Activated B cell treated with CpG ODN at 0.5 μM for 24 hours (primary cell): ENCODE measurements around the gene AMFR. TPM values are rescaled to one million over a fixed set of nuclear protein-coding genes. Genes with fewer than 3 reads are reported as not detected.

Source experiments
- ATAC-seq: fragments of 200-7000 bp; cut with Tn5 transposase; one replicate; pipeline ENCODE4 v1.10.0; 2021; ENCODE audit warnings: low read depth, mild to moderate bottlenecking, moderate library complexity
- CTCF ChIA-PET: fragments of 350-600 bp; sonication (Branson Sonifier 250); formaldehyde crosslinking; loops from one replicate; lab custom pipeline; 2021; ENCODE audit warnings: antibody characterized with exemption; lab: Charles Lee
- POLR2A ChIA-PET: fragments of 350-600 bp; sonication (Branson Sonifier 250); formaldehyde crosslinking; loops from one replicate; lab custom pipeline; 2021; ENCODE audit warnings: antibody characterized with exemption; lab: Charles Lee
- DNase-seq: peaks from one replicate; pipeline ENCODE4 v3.0.0; 2022
- H3K27ac Mint-ChIP-seq: one replicate; pipeline ENCODE4 v1.8.0; 2020; ENCODE audit warnings: mixed read lengths
- H3K27me3 Mint-ChIP-seq: one replicate; pipeline ENCODE4 v1.8.0; 2021; ENCODE audit warnings: mixed read lengths
- H3K36me3 Mint-ChIP-seq: one replicate; pipeline ENCODE4 v1.8.0; 2021; ENCODE audit warnings: low read depth, mixed read lengths
- H3K4me1 Mint-ChIP-seq: one replicate; pipeline ENCODE4 v1.8.0; 2021; ENCODE audit warnings: mixed read lengths
- H3K4me3 Mint-ChIP-seq: one replicate; pipeline ENCODE4 v1.8.0; 2020; ENCODE audit warnings: mild to moderate bottlenecking, mixed read lengths
- H3K9me3 Mint-ChIP-seq: one replicate; pipeline ENCODE4 v1.8.0; 2020; ENCODE audit warnings: mixed read lengths
- CTCF ChIP-seq: fragments of 200-600 bp; IDR thresholded peaks from one replicate; pipeline ENCODE4 v1.8.0; 2022; ENCODE audit warnings: antibody characterized with exemption, mild to moderate bottlenecking
- intact Hi-C: fragments of 100-400 bp; cut with micrococcal nuclease; formaldehyde crosslinking; loops from one replicate; pipeline ENCODE4 v1.15.1; 2024
- total RNA-seq: library from RNA; stranded (reverse); gene quantifications from 2 replicates; pipeline ENCODE4 v1.2.3, GENCODE V29; 2022

Gene AMFR
- total RNA-seq, 1 donor from 2014 or later = 134 TPM

GRCh38 chr16:56421976-56422669 is 3.2 kb downstream of the AMFR start:
- intact Hi-C loops = loop anchor here (2.0 to 10.0 kb wide), 5 partner anchors 227 to 1313 kb away; partner anchors contain the start of genes CCDC102A, GNAO1, HERPUD1 and KATNB1
- Mint-ChIP-seq H3K4me1 (peaks cover 71% of the 10 kb centered on the region), H3K9me3 (no peaks in the 10 kb centered on the region), H3K27ac (peak overlapping the region; percentile 95), H3K36me3 (peaks cover 13% of the 10 kb centered on the region), H3K27me3 (no peaks in the 10 kb centered on the region), H3K4me3 (peak overlapping the region; percentile 96)
- CTCF ChIA-PET = no interaction called here
- ATAC-seq (no peak), DNase-seq (no peak)
- POLR2A ChIA-PET = interaction anchor here (1.4 to 2.0 kb wide), 2 partner anchors 21 to 29 kb away, joined by 3 to 6 read pairs; partner anchors contain the start of genes NUDT21 and OGFOD1
- no peak for TF ChIP-seq CTCF

GRCh38 chr16:56421313-56421712 is 4.0 kb downstream of the AMFR start:
- H3K4me1 Mint-ChIP-seq = peaks cover 77% of the 10 kb centered on the region
- intact Hi-C loops = loop anchor here (5.0 to 10.0 kb wide), 4 partner anchors 227 to 1313 kb away; partner anchors contain the start of genes GNAO1, HERPUD1 and KATNB1
- no peaks in the 10 kb centered on the region for H3K27me3 Mint-ChIP-seq
- DNase-seq (no peak), ATAC-seq (peak; percentile 6)
- peaks cover 13% of the 10 kb centered on the region for H3K36me3 Mint-ChIP-seq
- CTCF ChIA-PET = no interaction called here
- peak overlapping the region; percentile 95 for H3K27ac Mint-ChIP-seq
- POLR2A ChIA-PET = interaction anchor here (0.6 to 2.0 kb wide), 5 partner anchors 15 to 565 kb away, joined by 3 to 6 read pairs (median 3); partner anchors contain the start of genes NUDT21 and OGFOD1
- H3K9me3 Mint-ChIP-seq = no peaks in the 10 kb centered on the region
- H3K4me3 Mint-ChIP-seq = peak overlapping the region; percentile 96
- TF ChIP-seq CTCF = no peak

GRCh38 chr16:56420613-56421012 is 4.7 kb downstream of the AMFR start:
- Mint-ChIP-seq H3K27me3 (no peaks in the 10 kb centered on the region), H3K4me1 (peaks cover 78% of the 10 kb centered on the region), H3K27ac (peak overlapping the region; percentile 95), H3K9me3 (no peaks in the 10 kb centered on the region), H3K4me3 (peak overlapping the region; percentile 59), H3K36me3 (peaks cover 13% of the 10 kb centered on the region)
- ATAC-seq (no peak), DNase-seq (no peak)
- POLR2A ChIA-PET = interaction anchor here (0.7 to 2.0 kb wide), 4 partner anchors 14 to 566 kb away, joined by 3 to 6 read pairs (median 4); partner anchors contain the start of genes NUDT21 and OGFOD1
- TF ChIP-seq CTCF = no peak
- intact Hi-C loops = loop anchor here (5.0 to 10.0 kb wide), 4 partner anchors 226 to 1314 kb away; partner anchors contain the start of genes GNAO1, HERPUD1 and KATNB1
- CTCF ChIA-PET = no interaction called here

- intact Hi-C loops = loop anchor here (5.0 to 10.0 kb wide), 4 partner anchors 225 to 1315 kb away; partner anchors contain the start of genes GNAO1, HERPUD1 and KATNB1
- Mint-ChIP-seq H3K9me3 (no peaks in the 10 kb centered on the region), H3K4me3 (peak overlapping the region; percentile 59), H3K27me3 (no peaks in the 10 kb centered on the region), H3K27ac (peak overlapping the region; percentile 95), H3K4me1 (peaks cover 85% of the 10 kb centered on the region), H3K36me3 (peaks cover 16% of the 10 kb centered on the region)
- ChIA-PET CTCF (no interaction called here), POLR2A (interaction anchor here (0.6 to 1.0 kb wide), 3 partner anchors 10 to 19 kb away, joined by 3 to 10 read pairs (median 4); no protein-coding TSS in a partner anchor)
- DNase-seq (no peak), ATAC-seq (no peak)
- no peak for TF ChIP-seq CTCF
These were observed 5.4 kb downstream of the AMFR start for GRCh38 chr16:56419740-56420548.
